HuH-7.5 (cell line): ENCODE data around the gene BCL10.

ENCODE experiments used
- DNase-seq: peaks from one replicate; pipeline ENCODE4 v3.0.0; 2011; ENCODE audit warnings: low spot score

BCL10 gene

GRCh38 chr1:85276215-85276977, at the start of gene BCL10:
TSS of gene BCL10 (minus strand) at chr1:85276632. CDS start at chr1:85276352, 280 bp downstream.
- DNase-seq = peak; percentile 78

- DNase-seq = peak; percentile 44
Measured at GRCh38 chr1:85325920-85326319, 49.5 kb upstream of the BCL10 start.

GRCh38 chr1:85323770-85324169, 47.3 kb upstream of the BCL10 start:
- DNase-seq = no peak

GRCh38 chr1:85322655-85323054, 46.2 kb upstream of the BCL10 start:
- DNase-seq = no peak

GRCh38 chr1:85321237-85321964, 45.0 kb upstream of the BCL10 start:
- no peak for DNase-seq

- DNase-seq = no peak
Measured at GRCh38 chr1:85320371-85321131, 44.1 kb upstream of the BCL10 start.

GRCh38 chr1:85319931-85320330, 43.5 kb upstream of the BCL10 start:
- no peak for DNase-seq

- DNase-seq = no peak
Measured at GRCh38 chr1:85319491-85319890, 43.1 kb upstream of the BCL10 start.

GRCh38 chr1:85318217-85318616, 41.8 kb upstream of the BCL10 start:
- no peak for DNase-seq

GRCh38 chr1:85317560-85317959, 41.1 kb upstream of the BCL10 start:
- DNase-seq = no peak

GRCh38 chr1:85316321-85316720, 39.9 kb upstream of the BCL10 start:
- DNase-seq = no peak

- no peak for DNase-seq
Measured at GRCh38 chr1:85315789-85316188, 39.4 kb upstream of the BCL10 start.

GRCh38 chr1:85314726-85315125, 38.3 kb upstream of the BCL10 start:
- no peak for DNase-seq

- no peak for DNase-seq
Measured at GRCh38 chr1:85313888-85314696, 37.7 kb upstream of the BCL10 start.

- DNase-seq = no peak
Measured at GRCh38 chr1:85311818-85312217, 35.4 kb upstream of the BCL10 start.

GRCh38 chr1:85308833-85309350, 32.5 kb upstream of the BCL10 start:
- DNase-seq = no peak

GRCh38 chr1:85307987-85308832, 31.8 kb upstream of the BCL10 start:
- DNase-seq = peak; percentile 50

GRCh38 chr1:85306236-85306635, 29.8 kb upstream of the BCL10 start:
- no peak for DNase-seq

GRCh38 chr1:85303440-85304162, 27.2 kb upstream of the BCL10 start:
- DNase-seq = no peak

- DNase-seq = no peak
Measured at GRCh38 chr1:85300140-85300539, 23.7 kb upstream of the BCL10 start.
